ENCODE measurements around the gene OPRM1.

DNA sequence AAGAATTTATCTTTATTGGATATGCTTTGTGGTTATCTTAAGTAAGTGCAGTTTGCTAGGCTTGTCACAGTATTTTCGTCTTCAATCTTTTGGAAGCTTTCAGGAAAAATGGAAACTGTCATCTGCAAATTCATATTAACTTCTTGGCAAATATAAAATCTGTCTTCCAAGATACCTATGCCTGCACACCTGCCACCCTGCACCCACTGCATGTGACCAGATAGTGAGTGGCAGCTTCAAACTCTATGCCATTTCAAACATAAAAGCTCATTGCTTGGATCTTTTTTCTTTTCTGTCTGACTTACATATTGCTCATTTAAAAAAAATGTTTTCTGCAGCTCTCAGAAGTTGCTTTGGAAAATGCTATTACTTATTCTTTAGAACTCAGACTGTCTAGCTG, 14.1 kb downstream of the OPRM1 start:
- TF ChIP-seq, protein P1, sequence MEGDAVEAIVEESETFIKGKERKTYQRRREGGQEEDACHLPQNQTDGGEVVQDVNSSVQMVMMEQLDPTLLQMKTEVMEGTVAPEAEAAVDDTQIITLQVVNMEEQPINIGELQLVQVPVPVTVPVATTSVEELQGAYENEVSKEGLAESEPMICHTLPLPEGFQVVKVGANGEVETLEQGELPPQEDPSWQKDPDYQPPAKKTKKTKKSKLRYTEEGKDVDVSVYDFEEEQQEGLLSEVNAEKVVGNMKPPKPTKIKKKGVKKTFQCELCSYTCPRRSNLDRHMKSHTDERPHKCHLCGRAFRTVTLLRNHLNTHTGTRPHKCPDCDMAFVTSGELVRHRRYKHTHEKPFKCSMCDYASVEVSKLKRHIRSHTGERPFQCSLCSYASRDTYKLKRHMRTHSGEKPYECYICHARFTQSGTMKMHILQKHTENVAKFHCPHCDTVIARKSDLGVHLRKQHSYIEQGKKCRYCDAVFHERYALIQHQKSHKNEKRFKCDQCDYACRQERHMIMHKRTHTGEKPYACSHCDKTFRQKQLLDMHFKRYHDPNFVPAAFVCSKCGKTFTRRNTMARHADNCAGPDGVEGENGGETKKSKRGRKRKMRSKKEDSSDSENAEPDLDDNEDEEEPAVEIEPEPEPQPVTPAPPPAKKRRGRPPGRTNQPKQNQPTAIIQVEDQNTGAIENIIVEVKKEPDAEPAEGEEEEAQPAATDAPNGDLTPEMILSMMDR (IDR thresholded peaks at IDR 0.05; ENCODE audit: low read depth, low read length, missing input control), result no peak
- no peak for TF ChIP-seq TAF1 (conservative IDR thresholded peaks at IDR 0.05)

Data from liver (tissue), 3 donors.